Embryonic facial prominence (tissue), 1 donor: ENCODE measurements around the gene ITSN2.
"Not testable (repeated sequence)": the region's sequence is repeated elsewhere in the genome, so short reads cannot be mapped to it uniquely, and the experiment has no call there.

ENCODE experiments used
- DNase-seq: peaks from one replicate; pipeline ENCODE4 v3.0.0-alpha.2; 2016; ENCODE audit errors: extremely low spot score

ITSN2 gene

DNA sequence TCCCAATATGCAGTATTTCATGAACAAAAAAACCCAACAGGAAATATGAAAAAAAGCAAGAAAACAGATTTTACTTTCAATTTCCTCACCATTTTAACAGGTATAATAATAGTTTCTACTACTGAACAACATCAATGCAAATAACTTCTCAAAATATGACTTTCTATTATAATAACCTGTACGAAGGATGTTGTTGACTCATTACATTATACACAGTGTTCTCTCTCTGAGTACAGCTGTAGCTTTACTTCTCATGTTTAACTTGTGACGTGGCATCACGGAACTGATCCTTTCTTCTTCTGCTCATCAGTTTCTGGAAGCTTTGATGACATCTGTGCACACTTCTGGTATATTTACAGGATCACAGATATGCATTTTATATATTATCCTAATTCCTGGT, 145.5 kb downstream of the ITSN2 start:
- DNase-seq = no peak

DNA sequence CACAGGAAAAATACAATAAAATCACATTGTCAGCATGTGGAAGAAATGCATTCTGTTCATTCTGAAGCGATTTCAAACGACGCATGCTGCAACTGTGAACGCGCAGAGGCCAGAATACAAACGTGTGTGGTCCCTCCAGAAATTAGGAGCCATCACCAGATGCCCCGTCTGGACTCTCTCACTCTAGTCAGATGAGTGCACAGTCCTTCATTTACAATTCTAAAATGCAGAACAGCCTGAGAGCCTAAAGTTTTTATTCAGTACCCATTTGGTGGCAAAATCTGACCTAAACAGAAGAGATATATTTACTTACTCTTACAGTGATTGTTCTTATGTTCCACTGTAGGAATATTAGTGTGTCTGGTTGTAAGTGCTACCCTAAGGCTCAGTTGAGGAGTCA, 148.9 kb downstream of the ITSN2 start:
- DNase-seq = no peak

DNA sequence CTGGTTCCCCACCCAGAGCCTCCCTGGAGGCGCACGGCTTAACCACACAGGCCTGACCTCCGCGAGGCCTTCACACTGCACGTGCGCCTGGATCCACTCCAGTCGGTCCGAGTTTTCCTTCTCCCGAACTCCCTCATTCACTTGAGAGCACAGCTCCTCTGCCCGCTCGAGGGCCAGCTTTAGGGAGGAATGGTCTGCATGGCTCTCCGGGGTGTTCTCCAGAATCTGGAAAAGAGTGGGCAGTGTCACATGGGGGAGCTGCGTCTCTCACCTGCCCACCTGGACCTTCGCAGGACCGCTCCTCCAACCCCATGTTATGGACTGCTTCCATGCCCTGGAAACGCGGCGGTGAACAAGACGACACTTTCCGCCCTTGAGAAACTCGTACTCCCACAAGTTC, 149.6 kb downstream of the ITSN2 start:
- no peak for DNase-seq

DNA sequence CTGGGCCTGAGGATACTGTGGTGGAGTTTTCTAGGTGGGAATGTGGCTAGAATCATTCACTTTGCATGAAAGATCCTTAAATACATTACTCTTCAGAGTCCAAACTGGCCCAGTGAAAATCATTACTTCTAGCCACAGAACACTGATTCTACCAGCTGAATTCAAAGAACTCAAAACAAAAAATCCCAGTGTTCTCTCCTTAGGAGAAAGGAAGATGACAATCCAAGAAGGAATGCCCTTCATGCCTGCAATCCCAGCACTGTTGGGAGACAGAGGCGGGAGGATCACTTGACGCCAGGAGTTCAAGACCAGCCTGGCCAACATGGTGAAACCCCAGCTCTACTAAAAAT, 150.3 kb downstream of the ITSN2 start:
- no peak for DNase-seq

DNA sequence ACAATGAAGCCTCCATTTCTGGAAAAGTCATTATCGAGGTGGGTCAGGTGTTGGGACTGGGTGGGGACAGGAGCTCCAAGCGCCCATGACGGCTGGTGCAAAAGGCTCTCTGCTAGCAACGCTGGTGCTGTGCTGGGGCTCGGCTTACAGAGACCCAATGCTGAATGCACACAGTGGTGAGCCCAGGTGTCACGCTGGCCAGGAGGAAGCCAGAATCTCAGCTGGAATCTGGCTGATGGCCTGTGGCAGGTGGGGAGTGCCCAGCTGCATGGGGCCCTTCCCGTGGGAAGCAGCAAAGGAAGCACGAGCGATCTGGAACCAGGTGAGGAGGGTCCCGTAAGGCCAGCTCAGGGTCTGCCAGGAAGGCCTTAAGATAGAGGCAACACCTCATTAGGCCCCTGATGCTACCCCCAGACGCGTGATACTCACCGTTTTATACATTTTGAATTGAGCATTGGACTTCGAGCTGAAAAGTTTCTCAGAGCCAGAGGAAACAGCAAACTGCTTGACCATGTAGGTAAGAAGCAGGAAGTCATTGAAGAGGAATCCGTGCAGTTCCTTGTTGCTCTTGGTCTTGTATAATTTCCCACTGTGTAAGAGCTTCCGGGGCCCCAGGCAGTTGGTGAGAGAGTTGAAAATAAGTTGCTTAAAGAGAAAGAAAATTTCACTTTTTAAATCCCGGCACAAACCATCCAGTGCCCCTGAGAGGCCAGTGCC, 150.8 kb downstream of the ITSN2 start:
- no peak for DNase-seq

DNA sequence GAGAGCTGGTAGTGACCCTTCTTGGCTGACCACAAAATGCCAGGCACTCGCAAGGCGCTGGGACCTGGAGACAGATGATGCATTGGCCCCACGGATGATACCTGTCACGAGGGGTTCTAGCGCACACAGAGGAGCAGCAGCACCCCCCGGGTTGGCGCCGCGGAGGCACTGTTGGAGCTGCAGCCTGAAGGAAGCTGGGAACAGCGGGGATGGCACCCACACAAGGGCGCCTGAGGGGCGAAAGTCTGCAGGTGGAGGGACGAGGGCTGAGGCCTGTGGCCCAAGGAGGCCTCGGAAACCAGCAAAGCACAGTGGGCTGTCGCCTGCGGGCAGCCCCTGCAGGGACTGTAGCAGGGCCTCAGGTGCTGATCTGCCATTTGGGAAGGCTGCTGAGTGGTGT, 151.8 kb downstream of the ITSN2 start:
- DNase-seq = no peak

DNA sequence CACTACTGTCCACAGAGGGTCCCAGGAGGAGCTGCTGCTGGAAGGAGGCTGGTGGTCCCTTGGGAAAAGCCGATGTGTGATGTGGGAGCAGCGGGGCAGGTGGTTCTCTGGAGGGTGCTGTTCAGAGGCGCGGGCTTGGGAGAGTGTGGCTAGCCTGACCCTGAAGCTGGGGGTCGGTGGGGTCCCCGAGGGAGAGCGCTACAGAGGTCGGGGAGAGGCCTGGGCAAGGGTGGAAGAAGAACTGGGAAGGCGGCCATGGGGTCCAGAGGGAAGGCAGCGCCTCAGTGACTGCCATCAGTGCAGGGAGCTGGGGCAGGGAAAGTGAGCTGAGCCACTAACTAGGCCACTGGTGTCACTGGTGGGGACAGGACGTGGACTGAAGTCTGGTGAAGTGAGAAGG, 153.0 kb downstream of the ITSN2 start:
- DNase-seq = no peak

DNA sequence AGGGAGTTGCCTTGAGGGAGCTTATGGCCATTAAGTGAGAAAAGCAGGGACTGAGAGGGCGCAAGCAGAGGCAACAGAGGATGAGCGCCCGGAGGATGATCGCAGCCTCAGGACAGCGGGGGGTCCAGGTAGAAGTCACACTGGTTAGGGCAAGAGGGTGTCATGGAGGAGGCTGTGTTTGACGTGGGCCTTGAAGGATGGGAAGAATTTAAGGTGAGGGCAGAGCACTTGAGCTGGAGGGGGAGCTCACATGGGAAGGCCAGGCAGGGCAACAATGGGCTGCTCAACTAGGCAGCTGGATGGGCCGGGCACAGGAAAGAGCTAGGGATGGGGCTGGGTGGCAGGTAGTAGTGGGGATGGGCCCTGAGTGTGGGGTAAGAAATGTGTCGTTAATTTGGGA, 153.6 kb downstream of the ITSN2 start:
- no peak for DNase-seq

DNA sequence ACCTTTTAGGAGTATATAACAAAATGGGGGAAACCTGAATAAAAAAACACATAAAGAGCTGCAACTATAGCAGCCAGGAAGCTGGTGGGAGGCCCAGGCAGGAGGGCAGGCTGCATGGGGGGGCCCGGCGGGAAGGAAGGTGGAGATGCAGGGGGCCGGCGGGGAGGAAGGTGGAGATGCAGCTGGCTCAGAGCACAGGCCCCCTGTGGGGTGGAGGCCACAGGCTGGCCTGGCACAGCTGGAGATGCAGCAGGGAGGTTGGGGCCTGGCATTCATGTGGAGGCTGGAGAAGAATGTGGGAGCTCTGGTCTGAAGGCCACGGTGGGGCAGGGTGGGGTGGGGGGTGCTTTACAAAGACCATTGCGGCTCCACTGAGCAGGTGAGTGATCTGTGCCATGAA, 154.1 kb downstream of the ITSN2 start:
- no peak for DNase-seq

DNA sequence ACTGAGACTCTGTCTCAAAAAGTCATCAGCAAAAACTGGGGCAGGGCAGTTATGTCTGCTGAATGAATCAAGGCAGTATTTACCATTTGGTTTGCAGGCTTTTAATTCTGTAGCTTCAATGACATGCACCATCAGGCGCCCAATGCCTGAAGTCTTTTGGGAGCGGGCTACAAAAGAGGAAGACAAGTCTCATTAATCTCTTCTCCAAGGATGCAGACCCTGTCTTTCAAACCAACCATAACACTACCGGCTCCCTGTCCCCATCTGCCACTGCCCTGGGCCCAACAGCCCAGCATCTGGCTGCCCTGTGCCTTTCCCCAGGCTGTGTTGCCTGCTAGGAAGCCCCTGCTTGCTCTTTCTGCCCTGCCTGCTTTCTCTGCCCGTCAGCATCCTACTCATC, 155.2 kb downstream of the ITSN2 start:
- DNase-seq = no peak

DNA sequence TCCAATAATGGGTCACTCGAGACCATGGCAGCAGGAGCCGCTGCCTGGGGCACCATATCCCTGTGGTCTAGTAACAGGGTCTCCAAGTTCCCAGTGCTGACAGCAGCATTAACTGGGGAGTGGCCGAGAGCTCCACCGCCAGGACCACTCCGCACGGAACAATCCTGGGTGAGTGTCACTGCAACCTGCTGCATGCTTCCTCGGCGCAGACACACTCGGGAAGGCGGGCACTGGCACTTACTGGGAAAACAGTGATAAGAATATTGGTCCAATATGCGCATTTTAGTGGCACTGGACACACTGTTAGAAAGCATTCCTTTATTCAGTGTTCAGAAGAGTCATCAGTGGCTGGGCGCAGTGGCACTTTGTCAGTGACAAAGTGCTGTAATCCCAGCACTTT, 155.8 kb downstream of the ITSN2 start:
- no peak for DNase-seq

DNA sequence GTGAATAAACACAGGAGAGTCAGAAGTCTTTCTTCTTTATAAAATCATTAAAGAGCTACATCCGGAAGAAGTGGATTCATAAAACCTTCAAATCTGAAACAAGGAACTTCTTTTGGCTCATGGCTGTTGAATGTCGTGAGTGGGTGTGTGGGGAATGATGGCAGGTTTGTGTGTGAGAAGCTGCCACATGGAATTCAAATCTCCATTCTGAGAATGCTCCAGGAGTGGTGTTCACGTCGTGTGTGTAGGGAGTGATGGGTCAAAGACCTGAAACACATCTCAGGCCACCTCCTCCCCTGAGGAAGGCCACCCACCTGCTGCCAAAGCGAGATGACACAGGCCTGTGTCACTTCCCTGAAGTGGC, 156.6 kb downstream of the ITSN2 start:
- DNase-seq = no peak

DNA sequence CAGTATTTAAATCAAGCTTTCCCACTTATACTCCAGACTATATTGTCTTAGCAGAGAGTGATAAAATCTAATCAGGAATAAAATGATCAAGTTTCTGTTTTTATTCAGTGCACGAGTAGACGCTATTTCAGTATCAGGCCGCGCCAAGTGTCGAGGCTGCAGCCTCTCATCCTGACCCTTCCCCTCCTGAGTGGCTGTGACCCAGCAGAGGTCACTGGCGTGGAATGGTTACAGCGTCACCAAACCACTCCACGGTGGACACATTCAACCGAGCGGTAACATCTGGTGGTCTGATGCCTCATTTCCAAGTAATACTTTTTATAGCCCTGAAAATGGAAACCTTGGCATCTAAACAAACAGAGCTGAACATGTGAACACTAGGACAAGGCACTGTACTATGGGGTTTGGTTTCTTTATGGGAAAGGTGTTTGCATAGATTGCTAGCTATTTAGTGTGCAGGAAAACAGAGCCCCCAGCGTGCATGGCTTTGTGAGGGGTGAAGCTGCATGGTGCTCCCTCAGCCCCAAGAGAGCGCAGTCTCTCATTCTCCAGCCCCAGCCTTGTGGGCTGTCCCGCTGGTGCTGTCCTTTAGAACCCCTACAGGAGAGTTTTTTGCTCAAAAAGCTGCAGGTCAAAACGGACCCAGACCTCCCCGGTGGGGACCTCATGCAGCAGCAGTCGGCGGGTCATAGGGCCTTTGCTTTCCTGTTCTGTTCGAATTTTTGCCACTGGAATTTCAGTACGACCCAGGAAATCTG, 157.1 kb downstream of the ITSN2 start:
- no peak for DNase-seq

DNA sequence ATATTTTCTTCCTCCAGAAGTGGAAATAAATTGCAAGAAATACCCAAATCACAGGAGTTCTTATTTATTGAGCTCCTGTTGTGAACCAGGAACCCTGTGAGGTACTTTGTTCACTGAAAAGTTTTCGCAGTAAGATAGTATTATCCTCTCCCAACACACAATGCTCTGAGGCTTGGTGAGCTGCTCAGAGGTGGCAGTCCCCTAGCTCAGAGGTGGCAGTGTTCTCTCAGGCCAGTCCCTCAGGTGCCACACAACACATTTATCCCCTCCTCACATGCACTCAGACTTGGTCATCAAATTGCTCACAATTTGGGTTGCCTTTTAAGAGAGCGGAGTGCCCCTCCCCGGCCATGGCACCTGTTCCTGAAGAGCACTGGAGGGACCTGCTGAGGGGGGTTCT, 159.5 kb downstream of the ITSN2 start:
- no peak for DNase-seq

DNA sequence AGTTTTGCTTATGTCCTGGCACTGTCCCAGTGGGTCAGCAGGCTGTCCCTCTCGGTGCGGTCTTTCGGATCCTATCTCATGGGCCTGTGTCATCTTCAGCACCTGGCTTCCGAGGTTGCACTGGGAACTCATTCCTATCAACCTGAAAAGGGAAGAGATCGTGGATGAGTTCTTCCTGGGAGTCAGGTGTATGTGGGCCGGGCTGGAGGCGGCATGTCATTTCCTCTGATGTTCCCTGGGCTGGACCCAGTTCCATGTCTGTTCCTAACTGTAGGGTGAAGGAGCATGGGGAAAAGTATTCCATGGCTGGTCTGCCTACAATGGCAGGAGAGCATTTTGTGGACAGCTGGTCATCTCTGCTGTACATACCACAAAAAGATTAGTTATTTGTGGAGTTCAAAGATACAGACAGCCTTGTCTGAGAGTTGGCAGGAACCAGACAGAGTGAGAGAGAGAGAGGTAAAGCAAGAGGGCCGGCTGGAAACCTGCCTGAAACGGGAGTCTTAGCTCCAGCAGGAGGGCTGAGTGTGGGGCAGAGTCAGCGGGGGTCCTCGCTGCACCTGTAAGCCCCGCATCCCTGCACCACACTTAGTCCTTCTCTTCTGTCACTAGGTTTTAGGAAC, 160.3 kb downstream of the ITSN2 start:
- DNase-seq = no peak

DNA sequence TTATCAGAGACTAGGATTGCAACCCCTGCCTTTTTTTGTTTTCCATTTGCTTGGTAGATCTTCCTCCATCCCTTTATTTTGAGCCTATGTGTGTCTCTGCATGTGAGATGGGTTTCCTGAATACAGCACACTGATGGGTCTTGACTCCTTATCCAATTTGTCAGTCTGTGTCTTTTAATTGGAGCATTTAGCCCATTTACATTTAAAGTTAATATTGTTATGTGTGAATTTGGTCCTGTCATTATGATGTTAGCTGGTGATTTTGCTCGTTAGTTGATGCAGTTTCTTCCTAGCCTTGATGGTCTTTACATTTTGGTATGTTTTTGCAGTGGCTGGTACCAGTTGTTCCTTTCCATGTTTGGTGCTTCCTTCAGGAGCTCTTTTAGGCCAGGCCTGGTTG, 163.1 kb downstream of the ITSN2 start:
- DNase-seq = not testable (repeated sequence)

DNA sequence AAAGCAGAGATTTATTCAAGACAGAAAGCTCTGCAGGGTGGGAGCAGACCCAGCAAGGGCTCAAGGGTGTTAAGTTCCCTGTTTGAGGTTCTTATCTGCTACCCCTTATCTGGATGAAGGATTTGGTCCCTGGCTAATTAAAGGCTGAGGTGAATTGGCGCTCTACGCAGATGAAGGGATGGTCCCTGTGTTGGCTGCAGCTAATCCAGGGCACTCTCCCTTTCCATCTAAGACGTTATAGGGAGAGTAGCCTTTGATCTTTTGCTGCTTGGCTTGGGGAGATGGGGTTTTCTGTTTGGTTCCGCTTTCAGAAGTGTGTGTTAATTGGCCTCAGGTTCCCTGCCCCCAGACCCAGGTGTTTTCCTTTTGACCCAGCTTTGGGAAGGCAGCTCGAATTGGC, 168.5 kb downstream of the ITSN2 start:
- DNase-seq = no peak

DNA sequence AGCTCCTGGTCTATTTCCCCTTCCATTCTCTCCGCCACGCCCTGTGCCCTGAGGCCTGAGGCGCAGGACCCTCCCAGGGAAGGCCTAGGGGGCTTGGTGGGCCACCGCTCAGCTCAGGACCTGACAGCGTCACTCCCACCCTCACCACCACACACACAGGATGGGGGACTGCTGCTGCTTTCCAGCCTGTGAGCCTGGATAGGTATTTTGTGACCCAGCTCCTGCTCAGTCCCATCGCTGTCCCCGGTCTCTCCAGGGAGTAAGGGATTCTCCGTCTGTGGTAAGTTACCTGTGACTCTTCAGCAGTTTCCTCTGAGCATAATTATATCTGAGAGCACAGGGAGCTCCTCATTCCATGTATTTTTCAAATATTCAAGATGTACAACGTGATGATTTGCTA, 169.2 kb downstream of the ITSN2 start:
- DNase-seq = no peak

DNA sequence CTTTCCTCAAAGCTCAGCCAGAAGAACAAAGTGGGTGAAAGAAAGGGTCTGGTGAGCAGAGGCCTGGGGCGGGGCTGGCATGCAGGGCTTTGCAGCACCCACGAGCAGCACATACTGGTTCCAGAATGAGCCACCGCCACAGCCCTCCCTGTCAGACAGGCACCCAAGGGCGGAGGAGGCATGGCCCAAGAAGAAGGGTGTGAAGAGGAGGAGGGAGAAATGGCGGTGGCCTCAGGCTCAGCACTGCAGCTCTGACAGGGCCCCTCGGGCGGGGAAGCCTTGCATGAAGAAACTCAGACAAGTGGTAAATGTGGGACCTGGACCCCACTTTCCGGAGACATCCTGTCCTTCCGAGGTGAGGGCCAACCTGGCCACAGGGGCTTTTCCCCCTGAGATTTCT, 169.8 kb downstream of the ITSN2 start:
- DNase-seq = no peak

DNA sequence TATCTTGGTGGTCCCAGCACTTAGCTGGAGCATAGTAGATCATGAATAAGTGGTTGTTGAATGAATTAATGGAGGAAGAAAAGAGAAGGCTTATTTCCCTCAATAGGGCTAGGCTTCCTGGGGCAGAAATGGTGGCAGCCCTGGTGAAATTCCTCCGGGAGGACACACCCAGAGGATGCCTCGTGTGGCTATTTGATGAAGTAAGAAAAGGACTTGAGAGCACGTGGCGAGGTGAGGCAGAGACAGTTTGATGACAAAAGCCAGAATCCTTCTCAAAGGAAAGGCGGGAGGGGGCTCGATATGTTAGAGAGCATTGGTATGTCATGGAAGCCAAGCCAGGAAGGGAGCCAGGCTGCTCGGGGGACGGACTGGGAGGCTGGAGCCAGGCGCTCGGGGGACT, 170.8 kb downstream of the ITSN2 start:
- no peak for DNase-seq

DNA sequence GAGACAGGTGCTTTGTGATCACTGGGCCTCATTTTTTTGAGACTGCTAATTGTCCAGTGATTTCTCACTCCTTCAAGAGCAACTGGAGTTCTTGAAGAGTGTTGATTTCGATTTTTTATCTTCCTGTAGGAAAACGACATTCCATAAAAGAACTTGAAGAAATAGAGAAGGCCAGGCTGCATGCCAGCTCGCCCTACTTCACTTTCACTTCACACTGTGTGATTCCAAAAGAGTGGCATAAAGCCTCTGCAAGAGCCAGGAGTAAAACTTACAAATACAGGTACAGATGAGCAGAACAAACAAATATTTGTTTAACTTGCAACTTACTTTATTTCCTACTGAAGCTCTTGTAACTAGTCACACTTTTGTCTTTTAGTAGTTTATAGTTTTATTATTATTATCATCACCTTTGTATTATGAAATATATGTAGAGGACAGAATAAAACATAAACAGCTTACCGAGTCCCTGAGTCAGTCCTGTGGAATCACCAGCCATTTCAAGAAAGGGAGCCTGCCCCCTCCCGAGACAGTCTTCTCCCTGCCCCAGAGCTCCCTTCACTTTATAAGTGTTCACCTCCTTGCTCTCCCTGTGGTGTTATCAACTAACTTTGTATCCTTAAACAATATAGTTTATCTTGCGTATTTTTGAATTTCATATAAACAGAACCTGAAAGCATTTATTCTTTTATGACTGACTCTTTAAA, 176.8 kb downstream of the ITSN2 start:
- DNase-seq = no peak

DNA sequence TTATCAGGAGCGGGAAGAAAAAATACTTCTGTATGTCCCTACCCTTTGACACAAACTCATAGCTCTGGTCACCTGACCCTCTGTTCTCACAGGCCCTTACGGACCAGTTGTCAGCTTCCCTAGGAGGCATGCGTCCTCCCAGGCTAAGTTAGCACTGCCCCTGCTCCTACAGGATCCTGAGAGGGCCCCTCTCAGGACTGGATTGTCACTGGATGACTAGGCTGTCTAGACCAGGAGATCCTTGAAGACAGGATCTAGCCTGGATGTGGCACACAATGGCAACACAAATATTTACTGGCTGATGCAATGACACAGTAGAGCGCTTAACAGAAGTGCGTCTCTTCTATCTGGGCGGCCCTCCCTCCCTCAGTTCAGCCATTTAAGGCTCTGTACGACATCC, 177.8 kb downstream of the ITSN2 start:
- no peak for DNase-seq

DNA sequence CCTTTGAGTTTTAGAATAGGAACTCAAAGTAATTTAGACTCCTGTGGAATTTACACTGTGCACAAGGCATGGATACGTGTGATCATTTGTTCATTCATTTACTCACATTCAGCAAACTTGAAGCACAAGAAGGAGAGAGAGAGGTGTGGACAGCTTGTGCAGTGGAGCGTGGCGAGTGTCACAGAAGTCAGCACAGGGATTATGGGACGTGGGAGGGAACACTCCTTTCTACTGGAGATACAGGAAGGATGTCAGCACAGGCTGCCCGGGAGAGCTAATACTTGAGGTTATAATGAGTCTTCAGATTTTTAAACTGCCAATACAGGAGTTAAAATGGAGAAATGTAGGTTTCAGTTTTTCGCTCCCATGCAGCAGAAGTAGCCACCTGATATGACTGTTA, 178.5 kb downstream of the ITSN2 start:
- DNase-seq = no peak
